ENCODE data around the gene NAV2. TPM values are rescaled to one million over a fixed set of nuclear protein-coding genes. Genes with fewer than 3 reads are reported as not detected.

The NAV2 gene
- total and polyA plus RNA-seq, 2 experiments from 2014 or later, result 26.0 to 45.0 TPM

GRCh38 chr11:20067665-20068064 lies 355.0 kb downstream of the NAV2 start:
- H3K9me3 Mint-ChIP-seq, result no peaks in the 10 kb centered on the region; the same call in 2 of the 3 replicates
- H2AFZ ChIP-seq, result no peak overlapping the region
- H3F3A ChIP-seq (replicated peaks; ENCODE audit: low read depth), result no peaks in the 10 kb centered on the region
- peaks cover 41% of the 10 kb centered on the region for H3K4me1 Mint-ChIP-seq
- no peaks in the 10 kb centered on the region for H3K9me2 ChIP-seq (ENCODE audit: insufficient read depth)
- peaks cover 81% of the 10 kb centered on the region for H3K36me3 Mint-ChIP-seq (ENCODE audit: low read depth)
- no peaks in the 10 kb centered on the region for H4K20me1 ChIP-seq (replicated peaks; ENCODE audit: insufficient read depth)
- H3K36me3 ChIP-seq (ENCODE audit: insufficient read depth), result peaks cover 11% of the 10 kb centered on the region
- H3K4me3 ChIP-seq, result no peak overlapping the region
- no peak overlapping the region for H3K27ac Mint-ChIP-seq
- no peaks in the 10 kb centered on the region for H3K27me3 Mint-ChIP-seq (ENCODE audit: insufficient read depth, low read depth, poor library complexity)
- DNase-seq (ENCODE audit: low spot score) (no peak), ATAC-seq (no peak)
- H3K4me2 ChIP-seq, result no peak overlapping the region
- H3K79me2 ChIP-seq (replicated peaks; ENCODE audit: insufficient read depth), result no peaks in the 10 kb centered on the region; the same call in none of the 2 replicates
- peaks cover 26% of the 10 kb centered on the region for H3K4me1 ChIP-seq (ENCODE audit: insufficient read depth)
- H3K27me3 ChIP-seq (ENCODE audit: insufficient read depth), result no peaks in the 10 kb centered on the region
- TF ChIP-seq ZNF114 (CRISPR knock-in tag; IDR thresholded peaks at IDR 0.05) (no peak), EZH2 (IDR thresholded peaks at IDR 0.05; ENCODE audit: low read depth, unreplicated experiment) (no peak)
- H3K4me3 Mint-ChIP-seq, result no peak overlapping the region
- H3K27ac ChIP-seq (ENCODE audit: low read depth), result no peak overlapping the region

GRCh38 chr11:20068691-20069090 lies 356.1 kb downstream of the NAV2 start:
- H3K79me2 ChIP-seq (replicated peaks; ENCODE audit: insufficient read depth), result no peaks in the 10 kb centered on the region; the same call in none of the 2 replicates
- H3K27me3 ChIP-seq (ENCODE audit: insufficient read depth), result no peaks in the 10 kb centered on the region
- Mint-ChIP-seq H3K27me3 (ENCODE audit: insufficient read depth, low read depth, poor library complexity) (no peaks in the 10 kb centered on the region), H3K4me3 (no peak overlapping the region), H3K27ac (peak overlapping the region; percentile 21; the same call in 1 of the 2 replicates), H3K9me3 (no peaks in the 10 kb centered on the region; the same call in 2 of the 3 replicates), H3K4me1 (peaks cover 39% of the 10 kb centered on the region), H3K36me3 (ENCODE audit: low read depth) (peaks cover 79% of the 10 kb centered on the region)
- peaks cover 11% of the 10 kb centered on the region for H3K36me3 ChIP-seq (ENCODE audit: insufficient read depth)
- H3K9me2 ChIP-seq (ENCODE audit: insufficient read depth), result no peaks in the 10 kb centered on the region
- H3K4me1 ChIP-seq (ENCODE audit: insufficient read depth), result peaks cover 25% of the 10 kb centered on the region
- no peak overlapping the region for H2AFZ ChIP-seq
- no peak for ATAC-seq
- H3K27ac ChIP-seq (ENCODE audit: low read depth), result no peak overlapping the region
- no peaks in the 10 kb centered on the region for H4K20me1 ChIP-seq (replicated peaks; ENCODE audit: insufficient read depth)
- no peak overlapping the region for H3K4me3 ChIP-seq
- no peak for DNase-seq (ENCODE audit: low spot score)
- no peak overlapping the region for H3K4me2 ChIP-seq
- H3F3A ChIP-seq (replicated peaks; ENCODE audit: low read depth), result no peaks in the 10 kb centered on the region
- TF ChIP-seq JUNB (IDR thresholded peaks at IDR 0.05; ENCODE audit: unreplicated experiment) (no peak), ZNF331 (CRISPR knock-in tag; IDR thresholded peaks at IDR 0.05; ENCODE audit: low read depth) (no peak), REST (IDR thresholded peaks at IDR 0.05; ENCODE audit: unreplicated experiment) (no peak), POLR2AphosphoS5 (IDR thresholded peaks at IDR 0.05; ENCODE audit: low read depth) (no peak), EZH2phosphoT487 (IDR thresholded peaks at IDR 0.05; ENCODE audit: unreplicated experiment) (no peak), CREB1 (CRISPR knock-in tag; IDR thresholded peaks at IDR 0.05; ENCODE audit: low read depth) (no peak), ZNF114 (CRISPR knock-in tag; IDR thresholded peaks at IDR 0.05) (no peak), ZNF462 (CRISPR knock-in tag; IDR thresholded peaks at IDR 0.05) (no peak), STAT1 (IDR thresholded peaks at IDR 0.05; ENCODE audit: unreplicated experiment) (no peak), EZH2 (IDR thresholded peaks at IDR 0.05; ENCODE audit: low read depth, unreplicated experiment) (no peak)
- TF ChIP-seq, protein P1, sequence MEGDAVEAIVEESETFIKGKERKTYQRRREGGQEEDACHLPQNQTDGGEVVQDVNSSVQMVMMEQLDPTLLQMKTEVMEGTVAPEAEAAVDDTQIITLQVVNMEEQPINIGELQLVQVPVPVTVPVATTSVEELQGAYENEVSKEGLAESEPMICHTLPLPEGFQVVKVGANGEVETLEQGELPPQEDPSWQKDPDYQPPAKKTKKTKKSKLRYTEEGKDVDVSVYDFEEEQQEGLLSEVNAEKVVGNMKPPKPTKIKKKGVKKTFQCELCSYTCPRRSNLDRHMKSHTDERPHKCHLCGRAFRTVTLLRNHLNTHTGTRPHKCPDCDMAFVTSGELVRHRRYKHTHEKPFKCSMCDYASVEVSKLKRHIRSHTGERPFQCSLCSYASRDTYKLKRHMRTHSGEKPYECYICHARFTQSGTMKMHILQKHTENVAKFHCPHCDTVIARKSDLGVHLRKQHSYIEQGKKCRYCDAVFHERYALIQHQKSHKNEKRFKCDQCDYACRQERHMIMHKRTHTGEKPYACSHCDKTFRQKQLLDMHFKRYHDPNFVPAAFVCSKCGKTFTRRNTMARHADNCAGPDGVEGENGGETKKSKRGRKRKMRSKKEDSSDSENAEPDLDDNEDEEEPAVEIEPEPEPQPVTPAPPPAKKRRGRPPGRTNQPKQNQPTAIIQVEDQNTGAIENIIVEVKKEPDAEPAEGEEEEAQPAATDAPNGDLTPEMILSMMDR (conservative IDR thresholded peaks at IDR 0.05; ENCODE audit: low read depth in 2 of 2), result no peak

Data from GM23338 (cell line).